Colonic mucosa (tissue), 4 donors: ENCODE data around the gene COL21A1. TPM values are rescaled to one million over a fixed set of nuclear protein-coding genes. Genes with fewer than 3 reads are reported as not detected.

ENCODE experiments used
- DNase-seq: peaks from one replicate; pipeline ENCODE4 v3.0.0-alpha.2; 2020
- H3K27ac ChIP-seq: fragments of 200-600 bp; one replicate; pipeline ENCODE4 v1.8.0; 2021
- H3K27me3 ChIP-seq: fragments of 200-600 bp; one replicate; pipeline ENCODE4 v1.8.0; 2021
- H3K36me3 ChIP-seq: fragments of 200-600 bp; one replicate; pipeline ENCODE4 v1.8.0; 2021
- H3K4me1 ChIP-seq: fragments of 200-600 bp; one replicate; pipeline ENCODE4 v1.8.0; 2021; ENCODE audit warnings: mild to moderate bottlenecking
- H3K4me3 ChIP-seq: fragments of 200-600 bp; one replicate; pipeline ENCODE4 v1.8.0; 2021
- H3K9ac ChIP-seq, 2 donors: one replicate each; pipeline ENCODE4 v1.7.0; 2013; ENCODE audit warnings: control low read depth in 2 of 2, low read depth in 2 of 2, low read length in 2 of 2
- H3K9me3 ChIP-seq: fragments of 200-600 bp; one replicate; pipeline ENCODE4 v1.8.0; 2021
- intact Hi-C: fragments of 100-400 bp; cut with DNase I; formaldehyde crosslinking; loops from one replicate; pipeline ENCODE4 v1.14.1; 2022
- total RNA-seq, 2 donors: library from RNA; stranded (reverse); fragmentation: NEBNext Ultra II Directional in 1 of 2; extraction: Animal tissue kit (Norgen Biotek cat#: 25700) in 1 of 2; gene quantifications; one replicate each; pipeline ENCODE4 v1.2.1, GENCODE V29; 2021
- TF ChIP-seq, protein P1 (sequence below): fragments of 200-600 bp; IDR thresholded peaks from one replicate; pipeline ENCODE4 v1.8.0; 2022; ENCODE audit warnings: antibody characterized with exemption, mild to moderate bottlenecking
- donor health status: healthy.
- donor health status: DM: no; HTN: no; CAD: no.
- donor health status: DM: no; HTN: no; CAD: no.

The COL21A1 gene
- total RNA-seq, 2 donors from 2014 or later: 0.79 to 1.9 TPM

DNA sequence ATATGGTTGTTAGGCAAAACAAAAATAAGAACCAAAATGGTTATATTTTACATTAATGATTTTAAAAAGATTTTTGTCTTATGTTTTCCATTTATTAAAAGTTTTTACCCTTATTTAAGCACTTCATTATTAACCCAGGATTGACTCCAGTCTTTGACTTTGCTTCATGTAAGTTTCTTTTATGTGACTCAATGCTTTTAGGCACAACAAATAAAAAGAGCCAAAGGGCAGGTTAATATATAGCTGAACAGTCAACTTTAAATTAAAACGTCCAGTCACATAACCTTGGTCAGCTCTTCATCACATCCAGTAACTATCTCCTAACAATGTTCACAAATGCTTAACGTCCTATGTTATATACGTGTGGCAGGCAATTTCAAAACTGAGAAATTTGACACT, 32.7 kb downstream of the COL21A1 start:
- H3K9me3 ChIP-seq: no peaks in the 10 kb centered on the region
- no peaks in the 10 kb centered on the region for H3K36me3 ChIP-seq
- H3K4me3 ChIP-seq: no peak overlapping the region
- H3K9ac ChIP-seq: no peak overlapping the region
- DNase-seq: no peak
- no peak overlapping the region for H3K27ac ChIP-seq
- TF ChIP-seq, protein P1, sequence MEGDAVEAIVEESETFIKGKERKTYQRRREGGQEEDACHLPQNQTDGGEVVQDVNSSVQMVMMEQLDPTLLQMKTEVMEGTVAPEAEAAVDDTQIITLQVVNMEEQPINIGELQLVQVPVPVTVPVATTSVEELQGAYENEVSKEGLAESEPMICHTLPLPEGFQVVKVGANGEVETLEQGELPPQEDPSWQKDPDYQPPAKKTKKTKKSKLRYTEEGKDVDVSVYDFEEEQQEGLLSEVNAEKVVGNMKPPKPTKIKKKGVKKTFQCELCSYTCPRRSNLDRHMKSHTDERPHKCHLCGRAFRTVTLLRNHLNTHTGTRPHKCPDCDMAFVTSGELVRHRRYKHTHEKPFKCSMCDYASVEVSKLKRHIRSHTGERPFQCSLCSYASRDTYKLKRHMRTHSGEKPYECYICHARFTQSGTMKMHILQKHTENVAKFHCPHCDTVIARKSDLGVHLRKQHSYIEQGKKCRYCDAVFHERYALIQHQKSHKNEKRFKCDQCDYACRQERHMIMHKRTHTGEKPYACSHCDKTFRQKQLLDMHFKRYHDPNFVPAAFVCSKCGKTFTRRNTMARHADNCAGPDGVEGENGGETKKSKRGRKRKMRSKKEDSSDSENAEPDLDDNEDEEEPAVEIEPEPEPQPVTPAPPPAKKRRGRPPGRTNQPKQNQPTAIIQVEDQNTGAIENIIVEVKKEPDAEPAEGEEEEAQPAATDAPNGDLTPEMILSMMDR: no peak
- no peaks in the 10 kb centered on the region for H3K4me1 ChIP-seq
- H3K27me3 ChIP-seq: no peaks in the 10 kb centered on the region
- intact Hi-C loops: no loop called here

GRCh38 chr6:56214041-56214702, 33.2 kb downstream of the COL21A1 start:
- TF ChIP-seq, protein P1: no peak
- Histone ChIP-seq H3K4me1 (no peaks in the 10 kb centered on the region), H3K9ac (no peak overlapping the region), H3K27me3 (no peaks in the 10 kb centered on the region), H3K4me3 (no peak overlapping the region), H3K9me3 (no peaks in the 10 kb centered on the region), H3K36me3 (no peaks in the 10 kb centered on the region), H3K27ac (no peak overlapping the region)
- intact Hi-C loops: no loop called here
- DNase-seq: no peak

DNA sequence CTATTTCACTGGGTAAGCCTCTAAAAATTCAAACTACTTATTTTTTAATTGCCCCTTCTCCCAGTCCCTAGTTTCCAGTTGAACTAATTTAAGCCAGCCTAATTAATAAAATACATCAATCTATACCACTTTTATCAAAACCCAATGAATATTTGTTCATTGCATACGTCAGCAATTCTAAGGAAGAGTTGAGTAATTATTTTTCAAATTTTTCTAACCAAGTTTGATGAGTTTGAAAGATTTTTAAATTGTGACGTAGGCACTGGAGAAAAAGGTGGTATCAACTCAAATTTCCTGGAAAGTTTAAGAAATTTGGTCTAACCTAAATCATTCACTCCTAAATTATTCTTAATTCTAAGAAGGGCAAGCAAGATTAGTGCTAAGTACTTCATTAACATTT, 35.7 kb downstream of the COL21A1 start:
- H3K9me3 ChIP-seq: no peaks in the 10 kb centered on the region
- TF ChIP-seq, protein P1: no peak
- H3K9ac ChIP-seq: no peak overlapping the region
- no peaks in the 10 kb centered on the region for H3K4me1 ChIP-seq
- H3K36me3 ChIP-seq: no peaks in the 10 kb centered on the region
- no peak overlapping the region for H3K4me3 ChIP-seq
- no peak overlapping the region for H3K27ac ChIP-seq
- no peaks in the 10 kb centered on the region for H3K27me3 ChIP-seq
- no peak for DNase-seq
- intact Hi-C loops: no loop called here

- Histone ChIP-seq H3K27ac (no peak overlapping the region), H3K36me3 (no peaks in the 10 kb centered on the region), H3K9me3 (no peaks in the 10 kb centered on the region), H3K9ac (no peak overlapping the region), H3K27me3 (no peaks in the 10 kb centered on the region), H3K4me3 (no peak overlapping the region), H3K4me1 (no peaks in the 10 kb centered on the region)
- TF ChIP-seq, protein P1: no peak
- intact Hi-C loops: no loop called here
- no peak for DNase-seq
Observed at GRCh38 chr6:56204134-56204533, 43.2 kb downstream of the COL21A1 start.

DNA sequence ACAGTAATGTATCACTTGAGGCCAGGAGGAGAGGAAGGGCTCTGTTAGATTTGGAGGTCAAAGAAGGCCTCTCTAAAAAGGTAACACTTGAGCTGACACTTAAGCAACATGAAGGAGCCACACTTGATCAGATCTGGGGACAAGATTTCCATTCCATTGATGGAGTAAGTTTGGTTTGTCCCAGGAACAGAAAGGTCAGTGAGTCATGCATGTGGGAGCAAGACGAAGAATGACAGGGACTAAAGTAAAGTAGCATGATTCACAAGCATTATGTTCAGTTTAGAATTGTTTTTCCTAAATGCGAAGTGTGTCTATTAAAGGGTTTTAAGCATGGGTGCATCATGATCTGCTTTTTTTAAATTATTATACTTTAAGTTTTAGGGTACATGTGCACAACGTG, 47.4 kb downstream of the COL21A1 start:
- Histone ChIP-seq H3K9me3 (no peaks in the 10 kb centered on the region), H3K4me3 (no peak overlapping the region), H3K9ac (no peak overlapping the region), H3K4me1 (no peaks in the 10 kb centered on the region), H3K27ac (no peak overlapping the region), H3K36me3 (no peaks in the 10 kb centered on the region), H3K27me3 (no peaks in the 10 kb centered on the region)
- no peak for DNase-seq
- intact Hi-C loops: no loop called here
- TF ChIP-seq, protein P1: no peak
